HS-5 (cell line): ENCODE data around the gene PPAT.
"Not testable (repeated sequence)": the region's sequence is repeated elsewhere in the genome, so short reads cannot be mapped to it uniquely, and the experiment has no call there.

ENCODE experiments used
- DNase-seq: peaks from one replicate; pipeline ENCODE4 v3.0.0-alpha.2; 2012; ENCODE audit warnings: low read depth

The PPAT gene

DNA sequence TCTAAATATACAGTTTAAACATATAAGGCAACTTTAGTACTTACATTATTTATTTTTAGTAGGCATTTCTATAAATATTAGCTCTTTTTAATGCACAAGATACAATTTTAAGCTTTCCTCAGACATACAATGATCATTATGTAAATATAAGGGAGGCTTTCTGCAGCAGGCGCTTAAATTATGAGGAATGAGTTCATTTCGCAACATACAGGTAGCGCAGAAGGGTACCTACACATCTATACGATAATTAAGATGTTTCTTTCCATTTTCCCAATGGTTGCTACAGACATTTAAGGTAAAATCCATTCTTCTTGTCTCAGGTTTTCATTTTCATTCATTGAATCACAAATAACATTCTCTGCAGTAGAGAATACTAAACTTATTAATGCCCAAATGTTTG, 49.3 kb downstream of the PPAT start:
- DNase-seq: no peak

DNA sequence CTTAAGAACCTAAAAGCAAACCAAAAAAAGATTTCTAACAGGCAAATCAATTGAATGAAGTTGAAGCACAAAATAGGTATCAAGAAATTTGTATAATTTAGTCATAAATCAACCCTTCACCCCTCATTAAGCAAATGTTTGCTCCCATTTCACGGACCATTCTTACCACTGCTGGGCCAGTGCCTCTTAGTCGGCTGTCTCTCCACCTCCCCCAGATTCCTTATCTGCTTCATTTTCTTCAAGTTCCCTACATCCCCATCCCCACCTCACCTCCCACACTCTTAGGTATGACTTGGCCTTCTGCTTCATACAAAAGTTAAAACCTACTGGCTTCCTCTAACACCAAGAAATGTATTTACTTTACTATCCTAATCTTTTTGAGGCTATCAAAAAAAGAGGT, 60.0 kb downstream of the PPAT start:
- DNase-seq: no peak

- no peak for DNase-seq
Measured at GRCh38 chr4:56374956-56375355, 60.5 kb downstream of the PPAT start.

DNA sequence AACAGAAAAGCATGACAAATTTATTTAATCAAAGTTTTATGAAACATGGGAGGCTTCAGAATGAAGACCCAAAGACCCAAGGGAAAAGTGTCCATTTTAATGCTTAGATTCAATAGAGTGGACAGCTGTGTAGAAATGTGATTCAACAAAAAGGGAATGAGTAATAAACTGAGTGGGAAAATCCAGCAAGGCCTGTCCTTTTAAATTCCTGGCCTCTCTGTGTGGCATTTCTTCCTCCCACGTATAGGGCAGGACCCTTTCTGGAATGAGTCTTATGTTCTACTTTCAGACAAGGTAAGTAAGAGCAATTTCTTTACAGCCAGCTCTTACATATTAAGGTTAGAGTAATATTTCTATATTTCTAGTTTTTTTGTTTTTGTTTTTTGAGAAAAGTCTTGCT, 62.6 kb downstream of the PPAT start:
- no peak for DNase-seq

DNA sequence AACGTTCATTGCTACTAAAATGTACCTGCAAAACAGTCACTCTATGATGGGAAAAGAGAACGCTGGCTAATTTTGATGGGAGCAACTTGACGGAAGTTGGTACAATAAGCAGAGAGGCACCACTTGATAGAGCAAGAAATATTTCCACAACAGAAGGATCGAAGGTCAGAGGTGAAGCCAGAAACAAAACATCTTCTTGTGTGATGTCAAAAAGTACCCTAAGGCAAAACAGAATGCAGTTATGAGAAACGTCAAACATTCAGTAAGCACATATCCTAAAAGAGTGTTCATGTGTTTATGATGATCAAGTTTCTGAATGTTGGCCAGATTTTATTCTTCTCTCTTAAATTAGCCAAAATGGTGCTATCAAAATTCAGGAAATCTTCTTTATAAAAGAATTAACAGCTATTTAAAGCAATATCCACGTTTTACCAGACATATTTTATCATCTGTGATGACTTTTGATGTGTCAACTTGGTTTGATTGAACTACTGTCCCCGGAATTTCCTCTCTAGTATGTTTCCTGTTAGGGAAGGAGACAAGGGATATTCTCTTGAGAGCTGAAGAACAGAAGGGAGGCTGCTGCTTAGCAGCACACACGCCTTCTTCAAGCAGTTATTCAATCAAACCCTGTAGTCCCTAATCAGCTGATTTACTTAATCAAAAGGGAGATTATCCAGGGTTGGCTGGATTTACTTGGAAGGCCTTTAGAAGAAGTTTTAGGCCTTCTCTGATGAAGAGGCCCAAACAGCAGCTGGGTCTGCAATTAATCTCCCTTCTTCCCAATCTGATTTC, 63.8 kb downstream of the PPAT start:
- DNase-seq: no peak

- DNase-seq: no peak
Measured at GRCh38 chr4:56370377-56370776, 65.0 kb downstream of the PPAT start.

GRCh38 chr4:56362981-56363380, 72.4 kb downstream of the PPAT start:
- DNase-seq: not testable (repeated sequence)

GRCh38 chr4:56360071-56360470, 75.3 kb downstream of the PPAT start:
- no peak for DNase-seq

DNA sequence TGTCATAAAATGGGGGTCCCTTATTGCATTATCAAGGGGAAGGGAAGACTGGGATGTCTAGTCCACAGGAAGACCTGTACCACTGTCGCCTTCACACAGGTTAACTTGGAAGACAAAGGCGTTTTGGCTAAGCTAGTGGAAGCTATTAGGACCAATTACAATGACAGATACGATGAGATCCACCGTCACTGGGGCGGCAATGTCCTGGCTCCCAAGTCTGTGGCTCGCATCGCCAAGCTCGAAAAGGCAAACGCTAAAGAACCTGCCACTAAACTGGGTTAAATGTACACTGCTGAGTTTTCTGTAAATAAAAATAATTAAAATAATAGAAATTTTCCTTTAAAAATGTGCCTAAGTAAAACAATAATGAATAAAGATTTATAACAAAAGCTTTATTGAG, 78.8 kb downstream of the PPAT start:
- DNase-seq: no peak

- DNase-seq: no peak
Measured at GRCh38 chr4:56348576-56348975, 86.8 kb downstream of the PPAT start.

DNA sequence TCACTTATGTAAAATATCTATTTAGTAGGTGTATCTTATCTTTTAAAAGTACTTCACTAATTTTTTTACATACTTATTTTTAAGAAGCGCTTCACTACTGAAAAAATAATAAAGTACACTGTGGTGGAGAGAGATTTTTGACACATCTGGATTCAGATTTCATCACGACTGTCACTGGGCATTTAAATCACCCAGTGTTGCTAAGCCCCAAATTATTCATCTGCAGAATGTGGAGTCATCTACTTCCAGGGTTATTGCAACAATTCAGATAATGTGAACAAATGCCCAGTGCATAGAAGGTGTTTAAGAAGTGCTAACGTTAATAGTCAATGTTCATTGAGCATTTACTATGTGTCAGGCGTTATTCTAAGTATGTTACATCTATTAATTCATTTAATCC, 90.0 kb downstream of the PPAT start:
- DNase-seq: no peak
